ENCODE measurements around the gene ALOXE3.

ALOXE3 gene

DNA sequence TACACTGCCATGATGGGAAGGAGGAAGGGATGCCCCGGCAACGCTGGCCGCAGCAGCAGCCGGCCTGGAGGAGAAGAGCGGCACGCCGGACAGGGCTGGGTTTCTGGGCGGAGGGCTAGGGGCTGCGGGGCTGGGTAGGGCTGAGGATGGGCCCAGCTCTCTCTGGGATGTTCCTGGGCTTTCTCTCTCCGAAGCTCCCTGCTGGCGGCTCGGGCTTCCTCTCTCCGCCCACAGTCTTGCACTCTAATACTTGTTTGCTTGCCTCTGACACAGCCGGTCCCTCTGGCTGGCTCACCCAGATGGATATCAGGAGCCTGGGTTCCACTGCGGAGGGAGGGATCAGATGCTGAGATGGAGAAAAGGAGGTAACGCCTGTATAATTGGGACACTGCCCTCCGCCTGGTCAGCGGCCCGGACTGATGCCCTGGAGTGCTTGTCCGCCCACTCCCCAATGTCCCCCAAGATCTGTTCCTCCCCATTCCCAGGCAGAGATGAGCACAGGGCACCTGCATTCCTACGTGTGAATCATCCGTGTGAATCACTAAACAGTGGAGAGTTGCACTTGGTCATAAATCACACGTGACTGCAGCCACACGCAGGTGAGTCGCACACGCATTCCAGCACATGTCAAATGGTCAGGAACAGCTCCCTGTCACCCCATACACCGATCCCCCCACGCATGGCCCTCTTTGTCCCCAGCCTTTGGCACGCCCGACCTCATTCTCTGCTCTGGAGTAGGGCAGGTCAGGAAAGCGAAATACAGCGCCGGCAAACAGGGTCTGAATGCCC lies at the start of gene ALOXE3:
TSS of gene ALOXE3 (minus strand) at position 535 of the 789 bp plus-strand sequence. CDS start at position 11, 524 bp downstream.
- DNase-seq: peak; percentile 54

DNA sequence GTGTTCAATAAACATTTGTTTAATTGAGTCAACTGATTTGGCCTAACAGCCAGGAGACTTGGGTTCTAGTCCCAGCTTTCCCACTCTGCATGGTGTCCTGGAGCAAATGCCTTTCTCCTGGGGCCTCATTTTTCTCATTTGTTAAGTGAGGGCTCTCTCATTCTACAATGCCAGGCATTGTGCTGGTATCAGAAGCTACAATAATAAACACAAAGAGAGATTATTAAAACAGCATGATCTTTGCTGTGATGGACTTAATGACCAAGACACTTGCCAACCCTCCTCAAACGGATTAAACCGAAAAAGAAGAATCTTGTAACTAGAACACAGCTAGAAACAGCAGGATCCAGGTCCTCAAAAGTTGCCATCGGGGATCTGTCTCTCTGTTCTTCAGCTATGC lies 49.2 kb upstream of the ALOXE3 start:
- no peak for DNase-seq

DNA sequence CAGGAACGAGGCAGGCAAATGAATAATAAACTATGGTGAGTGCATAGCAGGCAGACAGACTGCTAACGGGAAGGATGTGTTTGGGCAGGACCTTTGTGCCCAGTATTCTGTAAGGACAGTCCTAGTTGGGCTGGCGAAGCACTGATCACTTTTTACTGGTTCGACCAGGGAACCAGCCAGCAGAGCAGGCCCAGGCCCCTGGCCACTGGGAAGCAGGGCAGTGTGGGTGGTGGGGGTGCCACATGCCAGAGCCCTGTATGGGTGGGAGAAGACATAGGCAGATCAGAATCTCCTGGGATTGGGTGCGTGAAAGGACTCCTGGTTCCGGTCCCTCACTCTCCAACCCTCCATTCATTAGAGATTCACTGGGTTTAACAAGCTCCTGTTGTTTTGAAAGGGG lies 48.4 kb upstream of the ALOXE3 start:
- DNase-seq: no peak

DNA sequence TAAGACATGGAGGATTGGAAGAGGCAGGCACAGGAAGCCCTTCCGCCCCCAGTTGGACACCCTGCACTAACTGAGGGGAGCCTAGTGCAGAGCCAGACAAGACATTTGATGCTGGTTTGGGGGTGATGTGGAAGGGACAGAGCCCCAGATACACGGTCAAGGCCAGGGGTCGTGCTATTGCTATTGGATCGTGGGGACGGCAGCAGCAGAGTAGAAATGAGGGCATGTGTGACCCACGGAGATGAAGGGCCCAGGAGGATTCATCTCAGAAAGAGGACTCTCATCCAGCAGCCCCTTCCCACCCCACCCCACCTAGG lies 46.5 kb upstream of the ALOXE3 start:
- peak; percentile 56 for DNase-seq

DNA sequence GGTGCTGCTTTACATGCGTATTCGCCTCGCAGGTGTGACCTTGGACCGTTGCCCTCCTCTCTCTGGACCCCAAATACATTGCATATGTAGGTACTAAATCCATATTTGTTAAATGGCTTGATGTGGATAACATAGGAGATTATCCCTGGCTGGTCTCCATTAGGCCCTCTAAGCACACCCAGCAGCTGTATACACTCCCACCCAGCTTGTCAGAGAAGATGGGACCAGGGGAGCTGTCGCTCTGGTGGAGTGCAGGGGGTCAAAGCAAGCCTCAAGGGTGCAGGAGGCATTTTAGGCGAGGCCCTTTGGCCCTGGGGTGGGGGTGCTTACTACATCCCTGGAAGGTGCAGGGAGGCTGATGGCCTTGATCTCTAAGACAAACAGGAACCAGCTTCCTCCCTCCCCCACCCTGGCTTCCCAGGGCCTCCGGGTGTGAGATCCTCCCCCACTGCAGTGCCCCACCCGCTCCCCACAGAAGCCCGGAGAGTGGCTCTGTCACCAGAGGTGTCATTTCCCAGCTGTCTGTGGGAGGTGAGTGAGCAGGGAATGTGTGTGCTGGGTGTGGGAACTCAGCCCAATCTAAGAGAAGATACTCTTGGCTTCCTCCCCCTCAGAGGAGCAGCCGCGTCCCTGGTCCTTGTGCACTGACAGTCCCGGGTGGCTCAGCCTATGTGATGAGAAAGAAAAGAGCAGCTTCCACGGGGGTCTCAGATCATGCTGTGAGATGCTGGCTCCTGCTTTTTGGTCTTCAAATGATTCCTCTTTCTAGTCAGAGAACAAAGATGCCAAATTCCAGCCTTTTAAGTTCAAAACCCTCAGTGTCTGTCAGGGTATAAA lies 45.9 kb upstream of the ALOXE3 start:
- DNase-seq: peak; percentile 86

DNA sequence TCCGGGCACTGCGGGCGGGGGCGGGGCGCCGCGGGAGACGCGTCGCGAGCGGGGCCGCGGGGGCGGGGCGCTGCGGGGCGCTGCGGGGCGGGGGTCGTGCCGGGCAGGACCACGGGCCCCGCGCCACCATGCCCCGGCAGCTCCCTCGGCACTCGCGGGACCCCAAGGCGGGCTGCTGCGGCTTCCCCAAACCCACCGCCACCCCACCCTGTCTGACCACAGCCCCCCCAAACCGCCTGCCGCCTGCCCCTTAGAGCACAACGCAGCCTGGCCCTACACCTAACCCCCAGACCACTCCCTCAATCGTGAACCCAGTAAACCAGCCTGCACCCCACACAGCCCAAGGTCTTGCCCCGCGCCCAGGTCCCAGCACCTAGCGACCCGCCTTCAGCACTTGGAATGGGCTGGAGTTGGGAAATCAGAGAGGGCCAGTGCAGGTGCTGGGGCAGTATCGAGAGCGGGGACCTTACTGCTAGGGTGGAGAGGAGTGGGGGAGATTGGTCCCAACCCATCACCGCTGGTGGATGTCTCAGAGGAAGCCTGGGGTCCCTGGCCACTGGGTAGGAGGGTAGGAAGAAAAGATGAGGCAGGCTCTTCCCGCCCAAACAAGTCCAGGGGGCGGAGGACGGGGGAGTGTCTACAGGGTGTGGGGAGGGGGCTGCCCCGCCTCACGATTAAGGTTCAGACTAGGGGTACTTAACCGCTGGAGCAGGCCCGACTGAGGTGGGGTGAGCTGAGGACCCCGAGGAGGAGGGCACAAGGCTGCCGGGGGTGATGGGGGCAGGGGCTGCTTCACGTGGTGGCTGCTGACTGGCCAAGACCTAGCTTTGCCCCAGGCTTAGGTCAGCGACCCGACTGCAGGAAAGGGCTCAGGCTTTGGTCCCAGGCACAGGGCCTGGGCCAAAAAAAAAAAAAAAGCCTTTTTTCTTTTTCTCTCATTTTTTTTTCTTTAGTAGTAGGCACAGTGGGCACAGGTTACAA lies 45.0 kb upstream of the ALOXE3 start:
- DNase-seq: peak; percentile 29

DNA sequence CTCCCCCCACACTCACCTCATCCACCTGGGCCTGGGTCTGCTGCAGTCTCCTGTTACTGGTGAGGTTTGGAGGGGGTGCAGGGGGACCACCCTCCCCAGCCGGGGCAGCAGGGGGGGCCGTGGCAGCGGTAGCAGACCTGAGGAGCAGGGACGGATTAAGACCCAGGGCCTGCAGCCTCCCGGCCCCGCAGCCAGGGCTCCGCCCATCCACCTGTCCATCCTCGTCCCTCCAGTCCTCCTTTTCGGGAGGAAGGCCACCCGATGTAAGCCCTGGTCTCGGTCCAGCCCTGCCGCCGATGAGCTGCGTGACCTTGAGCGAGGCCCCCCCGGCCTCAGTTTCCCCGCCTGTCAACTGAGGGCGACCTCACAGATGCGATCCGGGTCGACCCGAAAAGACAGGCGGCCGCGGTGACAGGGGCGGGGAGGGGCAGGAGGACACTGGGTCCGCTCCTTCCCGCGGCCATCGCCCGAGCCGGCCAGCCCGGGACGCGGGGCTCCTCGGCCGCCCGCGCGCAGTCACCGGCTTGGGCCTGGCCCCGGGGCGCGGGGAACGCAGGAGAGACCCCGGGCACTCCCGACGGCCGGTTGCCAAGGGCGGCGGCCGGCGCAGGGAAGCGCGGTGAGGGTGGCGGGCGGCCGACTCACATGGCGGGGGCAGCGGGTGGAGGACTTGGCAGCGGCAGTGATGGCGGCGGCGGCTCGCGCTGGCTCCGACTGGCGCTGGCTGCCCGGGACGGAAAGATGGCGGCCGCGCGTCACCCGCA lies 44.1 kb upstream of the ALOXE3 start, which contains the start of gene VAMP2:
TSS of gene VAMP2 (minus strand) at position 716 of the 764 bp plus-strand sequence. CDS start at position 647, 69 bp downstream.
- peak; percentile 87 for DNase-seq

DNA sequence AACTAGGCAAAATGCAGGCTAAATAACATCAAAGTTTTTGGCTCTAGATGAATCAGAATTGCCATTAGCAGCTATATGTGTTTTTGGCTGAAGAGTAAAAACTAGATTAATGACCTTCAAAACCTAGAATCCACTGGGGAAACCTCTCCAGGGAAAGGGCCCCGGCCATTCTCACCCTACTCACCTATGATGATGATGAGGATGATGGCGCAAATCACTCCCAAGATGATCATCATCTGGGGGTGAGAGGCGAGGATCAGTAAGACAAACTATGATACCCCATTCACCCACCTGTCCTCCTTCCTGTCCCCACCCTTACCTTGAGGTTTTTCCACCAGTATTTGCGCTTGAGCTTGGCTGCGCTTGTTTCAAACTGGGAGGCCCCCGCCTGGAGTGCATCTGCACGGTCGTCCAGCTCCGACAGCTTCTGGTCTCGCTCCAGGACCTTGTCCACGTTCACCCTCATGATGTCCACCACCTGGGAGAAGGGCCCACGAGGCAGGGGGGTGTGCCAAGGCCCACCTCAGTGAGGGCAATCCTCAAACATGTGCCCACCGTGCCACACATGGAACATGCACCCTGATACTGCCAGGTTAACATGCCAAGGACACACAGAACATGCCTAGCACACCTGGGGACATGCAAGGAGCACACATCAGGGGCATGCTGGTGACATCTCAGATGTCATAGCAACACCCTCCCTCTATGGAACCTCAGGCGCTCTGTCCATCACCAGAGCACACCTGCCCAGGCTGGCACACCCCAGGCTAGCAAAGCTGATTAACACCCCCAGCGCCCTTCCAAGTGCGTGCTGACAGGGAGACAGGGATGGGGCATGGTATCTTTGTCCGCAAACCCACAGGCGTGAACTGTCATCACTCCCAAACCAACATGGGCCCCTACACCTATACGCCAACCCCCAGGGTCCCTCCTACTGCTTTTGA lies 43.2 kb upstream of the ALOXE3 start:
- peak; percentile 22 for DNase-seq

DNA sequence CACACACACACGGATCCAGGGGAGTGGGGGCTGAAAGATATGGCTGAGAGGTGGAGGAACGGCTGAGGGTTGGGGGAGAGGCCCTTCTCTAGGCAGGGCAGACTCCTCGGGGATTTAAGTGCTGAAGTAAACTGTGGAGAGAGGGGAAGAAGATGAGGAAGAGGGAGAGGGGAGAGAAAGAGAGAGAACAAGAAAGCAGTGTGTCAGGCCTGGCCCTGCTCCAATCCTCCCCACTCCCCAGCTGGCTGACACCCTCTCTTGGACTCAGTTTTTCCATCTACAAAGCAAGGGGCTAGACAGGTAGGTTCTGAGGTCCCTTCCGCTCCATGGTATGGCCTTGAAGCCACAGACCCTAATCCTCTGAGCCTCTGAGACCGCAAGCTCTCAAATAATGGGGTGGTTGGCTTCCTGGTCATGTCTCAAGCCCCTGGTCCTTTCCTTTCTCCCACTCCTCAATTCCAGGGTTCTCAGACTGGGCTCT lies 42.5 kb upstream of the ALOXE3 start:
- no peak for DNase-seq

DNA sequence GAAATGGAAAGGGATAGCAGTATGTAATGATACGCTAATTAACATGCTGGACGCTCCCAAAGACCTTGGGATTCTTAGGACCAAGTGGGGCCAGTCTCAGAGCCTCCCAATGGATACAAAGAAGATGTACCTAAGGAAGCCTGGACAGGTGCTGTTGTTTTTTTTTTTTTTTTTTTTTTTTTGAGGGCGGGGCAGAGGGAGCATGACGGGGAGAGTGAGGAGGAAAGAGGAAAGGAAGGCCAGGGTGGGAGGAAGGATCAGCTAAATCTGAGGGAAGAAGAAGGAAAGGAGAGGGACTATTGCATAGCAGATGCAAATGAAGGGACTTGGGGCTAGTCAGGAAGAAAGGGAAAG lies 41.9 kb upstream of the ALOXE3 start:
- no peak for DNase-seq

DNA sequence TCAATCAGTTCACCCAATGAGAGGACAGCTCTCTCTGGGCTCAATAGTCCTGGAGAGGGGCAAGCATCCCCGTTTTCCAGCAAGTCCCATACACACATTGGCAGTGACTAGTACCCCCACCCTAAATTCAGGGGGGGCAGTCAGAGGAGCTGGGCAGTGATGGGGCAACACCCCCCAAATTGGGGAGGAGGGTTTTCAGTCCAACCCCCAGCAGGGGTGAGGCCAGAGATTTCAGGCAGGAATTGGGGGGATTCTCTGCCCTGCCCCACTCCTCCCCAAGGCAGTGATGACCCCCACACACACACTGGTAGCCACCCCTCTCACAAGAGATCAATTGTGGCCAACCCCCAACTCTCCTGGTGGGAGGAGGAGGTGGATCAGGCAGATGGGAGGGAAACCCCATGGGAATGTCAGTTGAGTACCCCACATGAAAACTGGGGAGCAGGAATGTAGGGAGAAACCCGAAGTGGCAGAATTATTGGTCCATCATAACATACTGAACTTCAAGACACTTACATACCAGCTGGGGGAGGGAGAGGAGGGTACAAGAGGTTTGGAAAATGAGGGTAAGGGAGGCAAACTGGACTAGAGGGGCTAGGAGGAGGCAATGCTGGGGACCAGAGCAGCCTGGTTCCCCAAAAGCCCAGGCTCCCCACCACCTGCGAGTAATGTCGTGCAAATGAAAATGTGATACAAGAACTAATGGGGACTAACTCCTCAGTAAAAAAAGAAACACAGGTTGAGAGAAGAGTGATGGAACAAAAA lies 41.3 kb upstream of the ALOXE3 start:
- DNase-seq: no peak

DNA sequence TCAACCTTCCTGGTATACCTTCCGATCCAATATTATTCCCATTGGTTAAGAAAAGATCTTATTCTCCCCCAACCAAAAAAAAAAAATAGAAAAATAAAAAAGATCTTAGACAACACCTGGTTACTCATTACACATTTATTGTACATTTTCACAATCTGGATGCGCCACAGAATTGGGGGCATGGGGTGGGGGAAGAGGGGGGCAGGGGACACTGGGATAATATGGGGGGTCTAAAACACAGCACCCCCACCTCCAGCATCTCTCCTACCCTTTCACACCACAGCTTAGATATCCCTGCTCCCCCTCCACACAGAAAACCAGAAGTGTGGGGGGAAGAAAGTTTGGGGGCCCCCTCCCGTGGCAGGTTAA lies 40.7 kb upstream of the ALOXE3 start:
- no peak for DNase-seq

DNA sequence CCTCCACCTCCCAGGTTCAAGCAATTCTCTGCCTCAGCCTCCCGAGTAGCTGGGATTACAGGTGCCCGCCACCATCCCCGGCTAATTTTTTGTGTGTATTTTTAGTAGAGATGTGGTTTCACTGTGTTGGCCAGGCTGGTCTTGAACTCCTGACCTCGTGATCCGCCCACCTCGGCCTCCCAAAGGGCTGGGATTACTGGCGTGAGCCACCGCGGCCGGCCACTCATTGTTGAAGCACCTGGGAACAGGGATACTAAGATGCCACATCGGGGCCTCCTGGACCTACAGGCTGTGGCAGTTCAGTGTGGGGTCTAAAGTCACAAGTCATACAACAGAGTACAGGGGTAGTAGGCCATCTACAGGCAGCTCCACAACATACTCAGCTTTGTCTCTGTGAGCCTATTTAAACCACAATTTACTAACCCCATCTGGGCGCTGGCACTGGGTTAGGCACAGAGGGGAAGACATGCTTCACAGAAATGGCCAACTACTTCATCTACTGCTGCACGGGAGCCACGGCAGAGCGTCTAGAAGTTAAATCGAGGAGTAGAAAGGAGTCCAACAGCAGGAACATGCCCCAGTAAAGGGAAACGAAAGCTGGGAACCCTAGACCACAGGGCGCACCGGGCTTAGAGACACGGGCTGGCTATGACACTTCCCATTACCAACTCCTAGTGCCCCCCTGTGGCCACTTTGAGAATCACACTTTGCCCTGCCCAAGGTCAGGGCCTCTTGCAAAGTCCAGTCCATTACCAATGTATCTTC lies 40.1 kb upstream of the ALOXE3 start:
- peak; percentile 88 for DNase-seq

DNA sequence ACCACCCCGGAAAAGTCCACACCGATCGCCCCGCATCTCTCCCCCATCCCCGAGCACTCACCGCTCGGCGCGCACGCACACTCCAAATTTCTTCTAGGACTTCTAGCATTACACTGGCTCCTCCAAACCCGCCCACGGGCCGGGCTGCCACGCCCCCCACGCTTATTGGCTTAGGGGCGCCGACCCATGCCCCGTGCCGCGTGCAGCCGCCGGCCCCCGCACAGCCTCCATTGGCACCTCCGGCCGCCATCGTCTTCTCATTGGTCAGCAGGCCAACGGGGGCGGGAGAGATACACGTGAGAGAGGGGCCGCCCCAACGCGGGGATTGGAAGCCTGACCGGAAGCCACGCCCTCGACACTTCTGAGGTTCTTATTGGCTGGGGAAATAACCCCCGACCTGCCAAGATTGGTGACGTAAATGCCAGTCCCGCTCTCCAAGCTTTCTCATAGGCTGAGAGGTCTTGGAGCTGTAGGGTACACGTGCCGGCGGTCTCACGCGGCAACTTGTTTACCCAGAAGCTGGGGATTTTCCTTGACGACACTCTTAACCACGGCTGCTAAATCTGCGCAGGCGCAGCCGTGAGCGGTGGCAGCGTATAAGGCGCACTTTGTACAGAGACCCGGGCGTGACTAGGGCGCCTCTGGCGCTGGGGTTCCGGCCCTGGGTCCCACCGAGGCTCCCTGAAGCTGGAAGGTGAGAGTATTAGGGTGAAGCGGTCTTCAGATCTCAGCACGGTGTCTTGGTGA lies 38.1 kb upstream of the ALOXE3 start:
- peak; percentile 100 for DNase-seq

DNA sequence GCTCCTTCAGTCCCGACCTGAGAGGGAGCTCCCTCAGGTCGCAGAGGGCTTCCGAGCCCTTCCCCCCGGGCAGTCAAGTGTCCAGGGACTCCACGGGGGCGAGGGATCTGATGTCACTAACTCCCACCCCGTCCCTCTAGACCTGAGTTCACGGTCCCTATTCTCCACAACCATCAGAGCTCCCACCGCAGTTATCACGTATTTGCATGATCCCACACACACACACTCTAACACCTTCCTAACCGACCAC lies 37.6 kb upstream of the ALOXE3 start:
- DNase-seq: no peak

DNA sequence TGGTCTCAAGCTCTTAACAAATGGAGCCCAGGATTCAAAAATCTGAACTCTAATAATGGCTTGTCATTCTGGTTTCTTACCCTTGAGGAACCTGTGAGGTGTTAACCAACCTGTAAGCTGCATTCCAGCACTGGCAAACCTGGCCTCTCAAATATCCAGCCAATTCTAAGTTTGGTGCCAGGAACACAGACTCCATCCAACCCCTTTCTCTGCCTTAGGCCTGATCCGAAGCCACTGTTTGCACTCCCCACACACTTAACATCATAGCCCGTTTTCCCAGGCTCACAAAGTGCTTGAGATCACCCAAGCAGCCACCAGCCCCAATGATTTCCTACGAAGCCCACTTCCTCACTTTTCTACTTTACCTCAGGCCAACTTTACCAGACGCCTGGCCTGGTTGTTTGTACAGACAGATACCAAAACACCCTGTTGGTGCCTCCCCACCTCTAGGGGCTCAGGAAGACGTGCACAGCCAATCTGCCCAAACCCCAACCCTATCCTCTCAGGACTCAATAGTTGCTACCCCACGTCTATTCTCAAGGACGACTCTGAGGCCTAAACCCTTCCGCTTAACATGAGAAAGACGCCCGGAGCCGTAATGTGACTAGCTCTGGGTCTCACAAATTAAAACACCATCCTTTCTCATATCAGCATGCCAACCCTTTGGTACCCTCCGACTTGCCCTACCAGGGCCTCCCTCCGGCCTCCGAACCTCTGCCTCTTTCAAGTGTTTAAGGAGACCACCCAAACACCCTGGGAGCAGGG lies 37.1 kb upstream of the ALOXE3 start:
- no peak for DNase-seq

DNA sequence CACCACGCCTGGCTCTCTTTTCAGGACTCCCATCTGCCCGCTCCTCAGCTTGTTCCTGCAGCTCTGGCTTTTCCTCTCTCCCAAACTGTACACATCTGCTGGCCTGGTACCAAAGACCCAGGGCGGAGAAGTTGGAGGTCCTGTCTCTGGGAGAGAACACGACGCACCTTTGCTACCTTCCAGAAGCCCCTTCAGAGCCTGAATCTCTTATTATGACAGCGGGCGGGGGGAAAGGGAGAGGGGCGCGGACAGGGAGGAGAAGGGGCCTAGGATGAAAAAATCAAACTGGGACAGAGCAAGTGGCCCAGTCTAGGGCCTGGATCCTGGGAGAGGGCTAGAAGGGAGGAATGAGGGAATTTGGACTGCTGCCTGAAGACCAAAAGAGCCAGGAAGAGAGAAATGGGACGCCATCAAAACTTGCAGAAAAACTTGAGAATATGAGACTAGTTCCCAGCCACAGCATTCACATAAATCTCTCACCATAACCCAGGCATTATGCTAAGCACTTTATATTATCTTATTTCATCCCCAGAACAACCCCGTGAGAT lies 36.4 kb upstream of the ALOXE3 start:
- DNase-seq: no peak
